Left cardiac atrium (tissue), 4 donors: ENCODE measurements around the gene SH3GL2. TPM values are rescaled to one million over a fixed set of nuclear protein-coding genes. Genes with fewer than 3 reads are reported as not detected.

Source experiments
- ATAC-seq, 2 donors: fragments of 200-7000 bp; cut with Tn5 transposase; one replicate each; pipeline ENCODE4 v1.9.1; 2020; ENCODE audit warnings: mild to moderate bottlenecking in 2 of 2, moderate library complexity in 2 of 2
- DNase-seq: peaks from one replicate; pipeline ENCODE4 v3.0.0-alpha.2; 2020
- intact Hi-C, 2 donors: fragments of 100-400 bp; cut with DNase I; formaldehyde crosslinking; loops; one replicate each; pipeline versions ENCODE4 v1.14.1 to v1.15.1; 2022 to 2023
- total RNA-seq, 2 donors: library from RNA; stranded (reverse); fragmentation: NEBNext Ultra II Directional; extraction: Animal tissue kit (Norgen Biotek cat#: 25700); gene quantifications; one replicate each; pipeline ENCODE4 v1.2.1, GENCODE V29; 2021
- donor health status: DM: no; HTN: yes; CAD: no.
- donor health status: DM: no; HTN: yes; CAD: no; lungs with severe emphysema.
- donor health status: DM: yes; HTN: yes; CAD: no.
- donor health status: Dilated cardiomyopathy.

Gene SH3GL2
- total RNA-seq, 2 donors from 2014 or later, result 0.18 to 0.71 TPM

DNA sequence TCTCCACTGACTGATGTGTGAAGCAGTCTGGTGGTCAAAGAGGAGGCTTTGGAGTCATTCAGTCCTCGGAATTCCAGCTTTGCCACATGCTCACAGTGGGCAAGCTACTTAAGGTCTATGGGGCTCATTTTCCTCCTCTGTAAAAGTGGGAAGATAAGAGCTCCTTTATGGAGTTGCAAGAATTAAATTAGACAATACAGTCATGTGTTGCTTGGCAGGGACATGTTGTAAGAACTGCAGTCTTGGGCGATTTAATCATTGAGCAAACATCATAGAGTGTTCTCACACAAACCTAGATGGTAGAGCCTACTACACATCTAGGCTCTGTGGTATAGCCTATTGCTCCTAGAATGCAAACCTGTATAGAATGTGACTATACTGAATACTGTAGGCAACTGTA lies 253.9 kb downstream of the SH3GL2 start:
- no peak for DNase-seq
- intact Hi-C loops, result no loop called here
- no peak for ATAC-seq

DNA sequence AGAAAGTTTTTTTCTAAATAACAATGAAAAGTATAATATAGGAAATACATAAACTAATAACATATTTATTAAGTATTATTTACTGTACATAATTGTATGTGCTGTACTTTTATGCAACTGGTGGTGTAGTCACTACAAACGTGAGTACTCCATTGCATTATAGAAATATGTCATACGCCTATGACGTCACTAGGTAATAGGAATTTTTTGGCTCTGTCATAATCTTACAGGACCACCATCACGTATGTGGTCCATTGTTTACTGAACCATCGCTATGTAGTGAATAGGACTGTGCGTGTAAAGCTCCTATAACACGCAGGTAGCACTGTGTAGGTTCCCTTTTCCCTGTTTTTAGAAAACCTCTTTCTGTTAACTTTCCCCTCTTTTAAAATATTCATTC lies 255.0 kb downstream of the SH3GL2 start:
- DNase-seq, result no peak

DNA sequence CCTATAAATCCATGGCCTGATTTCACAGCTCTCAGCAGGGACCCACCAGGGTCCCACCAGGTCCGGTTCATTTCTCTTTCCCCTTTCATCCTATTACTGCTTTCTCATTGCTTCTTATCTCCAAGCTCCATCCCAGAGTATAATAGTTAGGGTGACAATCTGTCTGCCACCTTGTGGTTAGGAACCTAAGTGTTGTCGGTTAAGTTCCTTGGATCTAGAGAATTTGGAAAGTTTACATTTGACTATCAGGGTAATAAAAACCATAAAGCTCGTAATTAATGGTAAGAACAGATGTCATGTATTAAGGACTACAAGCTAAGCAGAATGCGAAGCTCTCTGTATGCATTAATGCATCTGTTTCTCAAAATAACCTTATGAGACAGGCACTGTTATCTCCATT lies 259.1 kb downstream of the SH3GL2 start:
- no peak for ATAC-seq
- no peak for DNase-seq
- intact Hi-C loops, result no loop called here

More for the DNA sequence above, 255.0 kb downstream of the SH3GL2 start:
- no peak for ATAC-seq
- intact Hi-C loops, result no loop called here

DNA sequence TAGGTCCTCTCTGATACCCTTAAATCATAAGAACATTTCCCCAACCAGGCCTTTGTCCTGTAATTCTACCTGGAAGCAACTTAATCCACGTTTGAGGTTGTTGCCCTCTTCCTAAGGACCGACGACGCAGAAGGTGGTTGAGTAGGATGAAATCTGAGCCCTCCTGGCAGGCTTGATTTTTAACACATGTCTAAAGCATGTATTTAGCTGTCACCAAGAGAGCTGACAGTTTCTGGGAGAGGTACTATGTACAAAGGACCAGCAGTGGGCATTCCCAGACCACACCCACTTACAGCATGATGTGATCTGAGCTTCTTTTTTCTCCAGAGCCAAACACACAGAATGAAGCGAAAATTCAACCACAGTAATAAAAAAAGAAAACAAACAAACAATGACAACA lies 260.9 kb downstream of the SH3GL2 start:
- no peak for ATAC-seq
- intact Hi-C loops, result no loop called here
- no peak for DNase-seq

DNA sequence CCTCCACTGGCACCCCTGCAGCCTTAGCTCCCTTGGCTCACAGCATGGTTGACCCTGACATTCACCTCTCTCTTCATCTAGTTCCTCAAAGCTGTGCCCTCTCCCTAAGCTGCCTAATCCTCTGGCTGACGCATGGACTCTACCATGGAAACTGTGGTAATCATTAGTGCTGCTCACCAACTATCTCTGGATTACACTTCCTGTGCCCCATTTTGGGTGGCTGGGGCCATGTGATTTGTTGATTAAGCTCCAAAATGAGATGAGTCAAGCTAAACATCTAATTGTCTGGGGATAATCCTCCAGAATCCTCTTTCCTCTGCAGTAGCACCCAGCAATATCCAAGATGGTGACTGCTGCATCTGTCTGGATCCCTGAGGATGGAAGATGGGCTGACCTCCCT lies 264.4 kb downstream of the SH3GL2 start:
- intact Hi-C loops, result no loop called here
- DNase-seq, result no peak
- ATAC-seq, result no peak
